Motor neuron (in vitro differentiated cells): ENCODE measurements around the gene CTNNA1. TPM values are rescaled to one million over a fixed set of nuclear protein-coding genes. Genes with fewer than 3 reads are reported as not detected.

ENCODE experiments used
- ATAC-seq, 8 experiments: fragments of 200-7000 bp; cut with Tn5 transposase; replicated peaks in 6 of 8; 2 replicates each; pipeline ENCODE4 v1.8.0; 2021; ENCODE audit warnings: mild to moderate bottlenecking in 8 of 8, moderate library complexity in 8 of 8
- H3K27ac ChIP-seq, 2 donors: fragments of 250-450 bp; sonication (Bioruptor Pico); 2 replicates each; pipeline ENCODE4 v1.9.0; 2021; ENCODE audit warnings: antibody characterized with exemption in 2 of 2, mild to moderate bottlenecking in 2 of 2, moderate library complexity in 1 of 2
- H3K4me1 ChIP-seq, 2 donors: fragments of 250-450 bp; sonication (Bioruptor Pico); replicated peaks in 1 of 2; 2 replicates each; pipeline ENCODE4 v1.6.1; 2021; ENCODE audit warnings: antibody characterized with exemption in 2 of 2, mild to moderate bottlenecking in 2 of 2, moderate library complexity in 1 of 2
- H3K4me3 ChIP-seq, 5 donors: fragments of 250-450 bp; sonication (Bioruptor Pico); 2 replicates each; pipeline ENCODE4 v1.9.0; 2021; ENCODE audit warnings: antibody characterized with exemption in 5 of 5, mild to moderate bottlenecking in 5 of 5, moderate library complexity in 4 of 5
- WGBS, 10 experiments: fragments of 450-650 bp; shearing (Covaris generic); methylation state at CpG; one replicate each; pipeline ENCODE4 v1.0.0; 2022; 5-methylcytosine and 5-hydroxymethylcytosine counted together
- in situ Hi-C, 9 experiments: fragments of 400-800 bp; cut with MboI; loops; one replicate each; pipeline ENCODE4 v1.15.0; 2021; ENCODE audit warnings: low sequenced_read_pairs in 9 of 9, low pct_unique_long_range_greater_than_20kb in 2 of 9; ENCODE audit not compliant: unreplicated experiment in 9 of 9
- total RNA-seq, 8 experiments: library from RNA; unstranded; fragments of 300-600 nt; gene quantifications; 2 replicates each; pipeline versions ENCODE4 v1.2.3 to v1.2.4, GENCODE V29; 2022

The CTNNA1 gene
- total RNA-seq, 8 experiments from 2014 or later: 176 to 339 (median 205) TPM

- ATAC-seq: no peak
- H3K27ac ChIP-seq: no peak overlapping the region
- WGBS, 10 experiments: 87 to 100% (median 100%) methylated on average over 1 to 11 of the region's 16 CpGs; no CpG with 5 or more reads in 3 of the 10 experiments
- no peaks in the 10 kb centered on the region for H3K4me1 ChIP-seq
- H3K4me3 ChIP-seq: no peak overlapping the region
- in situ Hi-C loops: loop anchor here in 1 of 9 experiments (25.0 kb wide), 1 partner anchor 335 kb away; no protein-coding TSS in a partner anchor
Observed at GRCh38 chr5:138926688-138927448, 173.6 kb downstream of the CTNNA1 start.

- H3K4me1 ChIP-seq: no peaks in the 10 kb centered on the region
- WGBS, 10 experiments: 59 to 100% (median 88%) methylated on average over 1 to 6 of the region's 8 CpGs; no CpG with 5 or more reads in 3 of the 10 experiments
- no peak for ATAC-seq
- in situ Hi-C loops: loop anchor here in 1 of 9 experiments (25.0 kb wide), 1 partner anchor 335 kb away; no protein-coding TSS in a partner anchor
- H3K27ac ChIP-seq: no peak overlapping the region
- no peak overlapping the region for H3K4me3 ChIP-seq
Observed at GRCh38 chr5:138927544-138927943, 174.3 kb downstream of the CTNNA1 start.

- Histone ChIP-seq H3K4me3 (no peak overlapping the region), H3K27ac (no peak overlapping the region), H3K4me1 (no peaks in the 10 kb centered on the region)
- peak in 1 of 8 experiments; percentile 51 for ATAC-seq
- 83 to 97% methylated on average over 1 to 6 of the region's 7 CpGs; no CpG with 5 or more reads in 8 of the 10 experiments for WGBS, 10 experiments
- in situ Hi-C loops: loop anchor here in 1 of 9 experiments (25.0 kb wide), 1 partner anchor 334 kb away; no protein-coding TSS in a partner anchor
Observed at GRCh38 chr5:138927979-138928378, 174.8 kb downstream of the CTNNA1 start.

- no peak overlapping the region for H3K27ac ChIP-seq
- 64 to 100% (median 93%) methylated on average over 1 to 4 of the region's 4 CpGs; no CpG with 5 or more reads in 1 of the 10 experiments for WGBS, 10 experiments
- in situ Hi-C loops: loop anchor here in 1 of 9 experiments (25.0 kb wide), 1 partner anchor 333 kb away; no protein-coding TSS in a partner anchor
- no peaks in the 10 kb centered on the region for H3K4me1 ChIP-seq
- ATAC-seq: no peak
- no peak overlapping the region for H3K4me3 ChIP-seq
Observed at GRCh38 chr5:138929571-138929955, 176.3 kb downstream of the CTNNA1 start.

- no peak for ATAC-seq
- in situ Hi-C loops: loop anchor here in 1 of 9 experiments (25.0 kb wide), 1 partner anchor 332 kb away; no protein-coding TSS in a partner anchor
- Histone ChIP-seq H3K4me3 (no peak overlapping the region), H3K27ac (no peak overlapping the region), H3K4me1 (no peaks in the 10 kb centered on the region)
- 50 to 96% (median 85%) methylated on average over 2 to 6 of the region's 10 CpGs; no CpG with 5 or more reads in 3 of the 10 experiments for WGBS, 10 experiments
Observed at GRCh38 chr5:138930371-138931097, 177.3 kb downstream of the CTNNA1 start.

- in situ Hi-C loops: loop anchor here in 1 of 9 experiments (25.0 kb wide), 1 partner anchor 330 kb away; no protein-coding TSS in a partner anchor
- no peaks in the 10 kb centered on the region for H3K4me1 ChIP-seq
- H3K4me3 ChIP-seq: no peak overlapping the region
- WGBS, 10 experiments: 80 to 100% (median 94%) methylated on average over 1 to 10 of the region's 20 CpGs; no CpG with 5 or more reads in 2 of the 10 experiments
- no peak overlapping the region for H3K27ac ChIP-seq
- peak in 1 of 8 experiments; percentile 7 for ATAC-seq
Observed at GRCh38 chr5:138932171-138932810, 179.1 kb downstream of the CTNNA1 start.

GRCh38 chr5:138933522-138934290 lies 180.5 kb downstream of the CTNNA1 start:
- WGBS, 10 experiments: 86 to 100% (median 95%) methylated on average over 2 to 9 of the region's 18 CpGs; no CpG with 5 or more reads in 2 of the 10 experiments
- Histone ChIP-seq H3K4me3 (no peak overlapping the region), H3K4me1 (peaks cover 3 to 7% of the 10 kb centered on the region in 2 donors), H3K27ac (no peak overlapping the region)
- ATAC-seq: no peak
- in situ Hi-C loops: loop anchor here in 1 of 9 experiments (25.0 kb wide), 1 partner anchor 329 kb away; no protein-coding TSS in a partner anchor

GRCh38 chr5:138934971-138935370 lies 181.7 kb downstream of the CTNNA1 start:
- in situ Hi-C loops: loop anchor here in 1 of 9 experiments (25.0 kb wide), 1 partner anchor 327 kb away; no protein-coding TSS in a partner anchor
- WGBS, 10 experiments: 84 to 100% (median 97%) methylated on average over 2 to 9 of the region's 12 CpGs; no CpG with 5 or more reads in 3 of the 10 experiments
- H3K4me1 ChIP-seq: peaks cover 3 to 7% of the 10 kb centered on the region in 2 donors
- no peak overlapping the region for H3K27ac ChIP-seq
- ATAC-seq: peak in 1 of 8 experiments; percentile 16
- no peak overlapping the region for H3K4me3 ChIP-seq

GRCh38 chr5:138935466-138935865 lies 182.2 kb downstream of the CTNNA1 start:
- Histone ChIP-seq H3K4me1 (peaks cover 3 to 7% of the 10 kb centered on the region in 2 donors), H3K4me3 (no peak overlapping the region), H3K27ac (no peak overlapping the region)
- WGBS, 10 experiments: 80 to 100% (median 100%) methylated on average over 1 to 2 of the region's 10 CpGs; no CpG with 5 or more reads in 7 of the 10 experiments
- peak in 1 of 8 experiments; percentile 7 for ATAC-seq
- in situ Hi-C loops: loop anchor here in 1 of 9 experiments (25.0 kb wide), 1 partner anchor 327 kb away; no protein-coding TSS in a partner anchor

- H3K27ac ChIP-seq: no peak overlapping the region
- ATAC-seq: peak in 2 of 8 experiments; percentile 14 to 26
- peaks cover 3 to 7% of the 10 kb centered on the region in 2 donors for H3K4me1 ChIP-seq
- in situ Hi-C loops: loop anchor here in 1 of 9 experiments (25.0 kb wide), 1 partner anchor 326 kb away; no protein-coding TSS in a partner anchor
- H3K4me3 ChIP-seq: no peak overlapping the region
- WGBS, 10 experiments: 80 to 96% (median 92%) methylated on average over 1 to 11 of the region's 22 CpGs; no CpG with 5 or more reads in 4 of the 10 experiments
Observed at GRCh38 chr5:138936225-138936967, 183.2 kb downstream of the CTNNA1 start.

GRCh38 chr5:138936968-138937345 lies 183.7 kb downstream of the CTNNA1 start:
- ATAC-seq: no peak
- 83 to 100% (median 93%) methylated on average over 1 to 2 of the region's 2 CpGs; no CpG with 5 or more reads in 7 of the 10 experiments for WGBS, 10 experiments
- Histone ChIP-seq H3K4me3 (no peak overlapping the region), H3K27ac (no peak overlapping the region), H3K4me1 (peaks cover 5 to 12% of the 10 kb centered on the region in 2 donors)
- in situ Hi-C loops: loop anchor here in 1 of 9 experiments (25.0 kb wide), 1 partner anchor 325 kb away; no protein-coding TSS in a partner anchor
